IMR-90 (cell line): ENCODE data around the gene CYYR1. TPM values are rescaled to one million over a fixed set of nuclear protein-coding genes. Genes with fewer than 3 reads are reported as not detected.

Experiments used
- ATAC-seq: fragments of 200-7000 bp; cut with Tn5 transposase; 2 replicates; pipeline ENCODE4 v1.9.1; 2020; ENCODE audit warnings: low read depth, mild to moderate bottlenecking, moderate library complexity
- BruUV-seq: library from RNA; stranded (reverse); fragments of 400-500 nt; replicated peaks from 2 replicates; lab custom pipeline; 2021; lab: Mats Ljungman, UMichigan
- CTCF ChIA-PET: fragments of 300-600 bp; formaldehyde crosslinking; extraction: SDS; loops from one replicate; lab custom pipeline; 2021; ENCODE audit warnings: antibody characterized with exemption; lab: Yijun Ruan, JAX
- POLR2A ChIA-PET: fragments of 300-600 bp; sonication (Branson Sonifier 250); formaldehyde crosslinking; loops from one replicate; lab custom pipeline; 2022; ENCODE audit warnings: antibody characterized with exemption; ENCODE audit not compliant: unreplicated experiment; lab: Charles Lee
- DNase-seq: peaks from one replicate; pipeline ENCODE4 v3.0.0; 2013
- H2AFZ ChIP-seq: replicated peaks from 2 replicates; pipeline ENCODE3; 2013; ENCODE audit warnings: low read length, mild to moderate bottlenecking; ENCODE audit not compliant: poor library complexity
- H2AK5ac ChIP-seq: 2 replicates; pipeline ENCODE4 v1.6.1; 2013; ENCODE audit warnings: low read depth, low read length, inconsistent platforms
- H2AK9ac ChIP-seq: replicated peaks from 2 replicates; pipeline ENCODE3; 2013; ENCODE audit warnings: mild to moderate bottlenecking, low read depth, low read length, moderate library complexity; ENCODE audit not compliant: poor library complexity
- H2BK120ac ChIP-seq: 2 replicates; pipeline ENCODE4 v1.6.1; 2013; ENCODE audit warnings: low read depth, low read length, inconsistent platforms
- H2BK15ac ChIP-seq: 3 replicates; pipeline ENCODE4 v1.6.1; 2013; ENCODE audit warnings: low read depth, low read length, inconsistent platforms
- H2BK20ac ChIP-seq: 2 replicates; pipeline ENCODE4 v1.6.1; 2013; ENCODE audit warnings: low read depth, mild to moderate bottlenecking, inconsistent platforms, low read length, moderate library complexity
- H2BK5ac ChIP-seq: 2 replicates; pipeline ENCODE4 v1.6.1; 2013; ENCODE audit warnings: mild to moderate bottlenecking, low read depth, low read length, inconsistent platforms; ENCODE audit not compliant: poor library complexity, severe bottlenecking
- H3K14ac ChIP-seq: replicated peaks from 2 replicates; pipeline ENCODE4 v1.6.1; 2013; ENCODE audit warnings: low read depth, low read length, inconsistent platforms
- H3K18ac ChIP-seq: 2 replicates; pipeline ENCODE4 v1.6.1; 2013; ENCODE audit warnings: low read depth, low read length, control low read depth
- H3K23ac ChIP-seq: 2 replicates; pipeline ENCODE4 v1.6.1; 2013; ENCODE audit warnings: low read depth, low read length, inconsistent platforms
- H3K27ac ChIP-seq: 2 replicates; pipeline ENCODE4 v1.5.1; 2013; ENCODE audit warnings: mild to moderate bottlenecking, control low read depth, low read length; ENCODE audit not compliant: insufficient read depth
- H3K27me3 ChIP-seq: 2 replicates; pipeline ENCODE4 v1.6.1; 2013; ENCODE audit warnings: low read length; ENCODE audit not compliant: control insufficient read depth, insufficient read depth
- H3K36me3 ChIP-seq: 2 replicates; pipeline ENCODE4 v1.6.1; 2013; ENCODE audit warnings: low read length, mixed read lengths; ENCODE audit not compliant: control insufficient read depth, insufficient read depth
- H3K4ac ChIP-seq: 2 replicates; pipeline ENCODE4 v1.6.1; 2013; ENCODE audit warnings: low read depth, low read length, inconsistent platforms
- H3K4me1 ChIP-seq: 2 replicates; pipeline ENCODE4 v1.6.1; 2013; ENCODE audit warnings: low read length, mixed read lengths; ENCODE audit not compliant: control insufficient read depth, insufficient read depth
- H3K4me2 ChIP-seq: 2 replicates; pipeline ENCODE4 v1.6.1; 2013; ENCODE audit warnings: low read depth, mild to moderate bottlenecking, control low read depth, low read length, moderate library complexity
- H3K4me3 ChIP-seq: 2 replicates; pipeline ENCODE4 v1.5.1; 2013; ENCODE audit warnings: low read depth, mild to moderate bottlenecking, control low read depth, low read length, moderate library complexity; ENCODE audit not compliant: insufficient read depth
- H3K56ac ChIP-seq: 2 replicates; pipeline ENCODE4 v1.6.1; 2013; ENCODE audit warnings: low read length, inconsistent platforms; ENCODE audit not compliant: insufficient read depth; ENCODE audit errors: extremely low read depth
- H3K79me1 ChIP-seq, 2 experiments: 2 replicates each; pipeline ENCODE4 v1.6.1; 2013; ENCODE audit warnings: low read length in 2 of 2, inconsistent platforms in 1 of 2, low read depth in 1 of 2
- H3K9ac ChIP-seq: 2 replicates; pipeline ENCODE4 v1.6.1; 2013; ENCODE audit warnings: low read depth, low read length, control low read depth
- H3K9me1 ChIP-seq: 2 replicates; pipeline ENCODE4 v1.6.1; 2013; ENCODE audit warnings: low read length, inconsistent platforms; ENCODE audit not compliant: insufficient read depth
- H3K9me3 ChIP-seq: 2 replicates; pipeline ENCODE4 v1.6.1; 2013; ENCODE audit warnings: low read length; ENCODE audit not compliant: control insufficient read depth, insufficient read depth
- H4K20me1 ChIP-seq: 2 replicates; pipeline ENCODE4 v1.6.1; 2013; ENCODE audit warnings: low read length, inconsistent platforms; ENCODE audit not compliant: insufficient read depth
- H4K5ac ChIP-seq: 2 replicates; pipeline ENCODE4 v1.6.1; 2013; ENCODE audit warnings: mild to moderate bottlenecking, low read depth, low read length, control low read depth
- H4K8ac ChIP-seq, 2 experiments: 2 replicates each; pipeline ENCODE4 v1.6.1; 2013; ENCODE audit warnings: low read depth in 2 of 2, low read length in 2 of 2, control low read depth in 1 of 2, inconsistent platforms in 1 of 2
- H4K91ac ChIP-seq: 2 replicates; pipeline ENCODE4 v1.6.1; 2013; ENCODE audit warnings: low read depth, low read length, inconsistent platforms; ENCODE audit not compliant: insufficient read depth
- BHLHE40 ChIP-seq: fragments of 150-350 bp; IDR thresholded peaks from 2 replicates; pipeline ENCODE4 v1.6.1; 2016; ENCODE audit warnings: mild to moderate bottlenecking, low read depth, low read length
- CEBPB ChIP-seq: IDR thresholded peaks from 2 replicates; pipeline ENCODE4 v1.6.1; 2012; ENCODE audit warnings: low read depth, low read length, improper control_type of control experiment
- CTCF ChIP-seq: conservative IDR thresholded peaks from 2 replicates; pipeline ENCODE4 v1.5.1; 2012; ENCODE audit warnings: mild to moderate bottlenecking, low read depth, low read length, improper control_type of control experiment
- MAFK ChIP-seq: IDR thresholded peaks from 2 replicates; pipeline ENCODE4 v1.6.1; 2012; ENCODE audit warnings: low read depth, low read length, improper control_type of control experiment
- MAZ ChIP-seq: IDR thresholded peaks from 2 replicates; pipeline ENCODE4 v1.6.1; 2012; ENCODE audit warnings: low read depth, mild to moderate bottlenecking, low read length, improper control_type of control experiment, moderate library complexity, borderline replicate concordance
- MXI1 ChIP-seq: IDR thresholded peaks from 2 replicates; pipeline ENCODE4 v1.6.1; 2012; ENCODE audit warnings: low read depth, mild to moderate bottlenecking, low read length, moderate library complexity, borderline replicate concordance
- NFE2L2 ChIP-seq: fragments of 150-350 bp; IDR thresholded peaks from 2 replicates; pipeline ENCODE4 v1.6.1; 2016; ENCODE audit warnings: low read depth, mild to moderate bottlenecking, low read length
- RAD21 ChIP-seq: IDR thresholded peaks from 2 replicates; pipeline ENCODE4 v1.6.1; 2012; ENCODE audit warnings: low read length, improper control_type of control experiment
- RCOR1 ChIP-seq: IDR thresholded peaks from 2 replicates; pipeline ENCODE4 v1.6.1; 2012; ENCODE audit warnings: mild to moderate bottlenecking, low read length, improper control_type of control experiment; ENCODE audit not compliant: insufficient replicate concordance
- SMC3 ChIP-seq: fragments of 150-350 bp; IDR thresholded peaks from 2 replicates; pipeline ENCODE4 v1.6.1; 2016; ENCODE audit warnings: low read depth, mild to moderate bottlenecking, antibody characterized with exemption, low read length, moderate library complexity
- WGBS, 2 experiments: methylation state at CpG; one replicate each; pipeline versions ENCODE4 v1.1.5 to v1.1.7; 2013; ENCODE audit warnings: missing lambda C conversion rate in 2 of 2; ENCODE audit not compliant: insufficient read length in 1 of 2; ENCODE audit errors: extremely low coverage in 2 of 2; 5-methylcytosine and 5-hydroxymethylcytosine counted together
- dilution Hi-C: fragments of 300-500 bp; cut with HindIII; formaldehyde crosslinking; loops from one replicate; pipeline ENCODE4 v1.14.3; 2018; ENCODE audit warnings: low sequenced_read_pairs; ENCODE audit not compliant: unreplicated experiment
- in situ Hi-C: fragments of 300-500 bp; cut with MboI; formaldehyde crosslinking; loops from 3 replicates; pipeline ENCODE4 v1.14.3; 2019; ENCODE audit warnings: low sequenced_read_pairs, inconsistent platforms, mixed read lengths
- intact Hi-C: fragments of 100-400 bp; cut with micrococcal nuclease; formaldehyde crosslinking; loops from 2 replicates; pipeline ENCODE4 v1.10.0; 2022
- polyA plus RNA-seq, 3 experiments: library from polyadenylated mRNA; depleted of rRNA; stranded (reverse); fragments of >200 nt; gene quantifications; 2 replicates each; pipeline ENCODE4 v1.2.3, GENCODE V29; 2012; ENCODE audit warnings: low replicate concordance in 1 of 3
- total RNA-seq: library from RNA; depleted of rRNA; stranded (reverse); fragments of >200 nt; gene quantifications from 2 replicates; pipeline ENCODE4 v1.2.3, GENCODE V29; 2012
- TF ChIP-seq, protein P1 (sequence below): fragments of 150-350 bp; IDR thresholded peaks from 2 replicates; pipeline ENCODE4 v1.6.1; 2017; ENCODE audit warnings: mild to moderate bottlenecking, antibody characterized with exemption, low read length, low read depth
- TF ChIP-seq, protein P2 (sequence below): fragments of 150-350 bp; IDR thresholded peaks from 2 replicates; pipeline ENCODE4 v1.6.1; 2016; ENCODE audit warnings: low read depth, mild to moderate bottlenecking, low read length, moderate library complexity, borderline replicate concordance

CYYR1 gene
- total and polyA plus RNA-seq, 2 of the 4 experiments (the other 2 are of a cell fraction) = not detected

DNA sequence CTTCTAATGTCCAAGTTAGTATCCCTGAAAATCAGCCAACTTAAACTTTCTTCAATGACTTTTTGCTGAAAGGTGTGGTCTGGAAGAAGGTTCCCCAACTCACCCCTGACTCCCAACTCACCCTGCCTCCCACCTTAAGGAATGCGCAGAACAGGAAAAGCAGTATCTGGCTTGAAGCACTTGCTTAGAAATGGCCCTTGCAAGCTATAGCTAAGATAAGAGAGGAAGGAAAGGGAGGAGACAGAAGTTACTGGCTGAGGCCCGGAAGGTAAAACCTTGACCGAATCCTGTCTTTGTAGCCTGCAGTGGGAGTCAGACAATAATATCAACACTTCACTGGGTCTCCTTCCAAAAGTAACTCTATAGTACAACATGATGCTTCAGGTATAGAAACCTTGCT, 2.9 kb downstream of the CYYR1 start:
- WGBS, 2 experiments = no CpG with 5 or more reads among the region's 3 CpGs
- Histone ChIP-seq H3K9ac (no peak overlapping the region), H2AK9ac (no peak overlapping the region), H2AK5ac (no peak overlapping the region), H3K27me3 (peaks cover 8% of the 10 kb centered on the region), H4K91ac (no peak overlapping the region), H3K14ac (no peak overlapping the region), H3K4me2 (no peak overlapping the region), H3K4ac (no peak overlapping the region), H3K79me1 (no peaks in the 10 kb centered on the region), H4K5ac (no peak overlapping the region), H3K18ac (no peak overlapping the region), H3K9me3 (no peaks in the 10 kb centered on the region), H3K36me3 (no peaks in the 10 kb centered on the region), H2BK20ac (no peak overlapping the region), H4K20me1 (no peaks in the 10 kb centered on the region), H3K56ac (no peak overlapping the region), H3K9me1 (no peaks in the 10 kb centered on the region), H3K27ac (no peak overlapping the region), H2BK15ac (no peak overlapping the region), H3K23ac (no peak overlapping the region), H3K4me3 (no peak overlapping the region), H4K8ac (no peak overlapping the region), H2BK5ac (no peak overlapping the region), H3K4me1 (no peaks in the 10 kb centered on the region), H2AFZ (no peak overlapping the region), H2BK120ac (no peak overlapping the region)
- no peak for ATAC-seq
- DNase-seq = no peak
- dilution Hi-C loops = no loop called here
- in situ Hi-C loops = no loop called here
- no TSS peak for BruUV-seq
- intact Hi-C loops = no loop called here
- POLR2A ChIA-PET = no interaction called here
- CTCF ChIA-PET = no interaction called here
- no peak for TF ChIP-seq MXI1
- TF ChIP-seq CEBPB = no peak
- no peak for TF ChIP-seq RCOR1
- TF ChIP-seq NFE2L2 = no peak
- no peak for TF ChIP-seq BHLHE40
- TF ChIP-seq RAD21 = no peak
- no peak for TF ChIP-seq MAZ
- no peak for TF ChIP-seq MAFK
- no peak for TF ChIP-seq SMC3
- TF ChIP-seq CTCF = no peak
- TF ChIP-seq, protein P1, sequence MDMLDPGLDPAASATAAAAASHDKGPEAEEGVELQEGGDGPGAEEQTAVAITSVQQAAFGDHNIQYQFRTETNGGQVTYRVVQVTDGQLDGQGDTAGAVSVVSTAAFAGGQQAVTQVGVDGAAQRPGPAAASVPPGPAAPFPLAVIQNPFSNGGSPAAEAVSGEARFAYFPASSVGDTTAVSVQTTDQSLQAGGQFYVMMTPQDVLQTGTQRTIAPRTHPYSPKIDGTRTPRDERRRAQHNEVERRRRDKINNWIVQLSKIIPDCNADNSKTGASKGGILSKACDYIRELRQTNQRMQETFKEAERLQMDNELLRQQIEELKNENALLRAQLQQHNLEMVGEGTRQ = no peak
- TF ChIP-seq, protein P2, sequence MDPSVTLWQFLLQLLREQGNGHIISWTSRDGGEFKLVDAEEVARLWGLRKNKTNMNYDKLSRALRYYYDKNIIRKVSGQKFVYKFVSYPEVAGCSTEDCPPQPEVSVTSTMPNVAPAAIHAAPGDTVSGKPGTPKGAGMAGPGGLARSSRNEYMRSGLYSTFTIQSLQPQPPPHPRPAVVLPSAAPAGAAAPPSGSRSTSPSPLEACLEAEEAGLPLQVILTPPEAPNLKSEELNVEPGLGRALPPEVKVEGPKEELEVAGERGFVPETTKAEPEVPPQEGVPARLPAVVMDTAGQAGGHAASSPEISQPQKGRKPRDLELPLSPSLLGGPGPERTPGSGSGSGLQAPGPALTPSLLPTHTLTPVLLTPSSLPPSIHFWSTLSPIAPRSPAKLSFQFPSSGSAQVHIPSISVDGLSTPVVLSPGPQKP = no peak
